WI38 (cell line): ENCODE data around the gene PTPRG.

ENCODE experiments used
- H3K4me3 ChIP-seq: 2 replicates; pipeline ENCODE4 v1.5.1; 2011; ENCODE audit warnings: low read depth, mild to moderate bottlenecking, control low read depth, low read length
- TF ChIP-seq, protein P1 (sequence below): IDR thresholded peaks from 2 replicates; pipeline ENCODE4 v1.5.1; 2012; ENCODE audit warnings: low read depth, mild to moderate bottlenecking, control low read depth, low read length

The PTPRG gene

DNA sequence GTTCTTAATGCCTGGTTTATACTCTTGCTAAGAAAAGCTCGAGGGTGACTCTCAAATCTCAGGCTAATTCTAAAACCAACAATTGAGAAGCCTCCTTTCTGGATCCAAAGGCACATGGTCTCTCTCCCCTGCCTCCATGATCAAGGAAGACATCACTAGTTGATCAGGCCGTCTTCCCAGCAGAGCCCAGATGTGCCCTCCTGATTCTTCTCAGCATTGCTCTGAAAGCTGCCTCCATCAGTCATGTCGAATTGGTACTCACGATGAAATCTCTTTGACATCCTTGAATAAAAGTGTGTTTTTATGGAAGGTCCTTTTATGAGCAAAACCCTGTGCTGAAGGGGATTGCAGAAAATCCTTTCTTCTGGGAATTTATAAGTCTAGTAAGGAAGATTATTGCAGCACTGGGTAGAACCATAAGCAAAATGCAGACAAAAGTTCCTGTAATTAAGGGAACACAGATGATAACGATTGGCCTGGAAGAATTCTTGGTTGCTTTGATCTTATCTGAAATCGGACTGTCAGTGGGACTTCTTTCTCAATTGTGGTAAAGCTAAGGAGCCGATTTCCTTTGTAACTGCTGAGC is 345.9 kb downstream of the PTPRG start:
- no peak overlapping the region for H3K4me3 ChIP-seq
- TF ChIP-seq, protein P1, sequence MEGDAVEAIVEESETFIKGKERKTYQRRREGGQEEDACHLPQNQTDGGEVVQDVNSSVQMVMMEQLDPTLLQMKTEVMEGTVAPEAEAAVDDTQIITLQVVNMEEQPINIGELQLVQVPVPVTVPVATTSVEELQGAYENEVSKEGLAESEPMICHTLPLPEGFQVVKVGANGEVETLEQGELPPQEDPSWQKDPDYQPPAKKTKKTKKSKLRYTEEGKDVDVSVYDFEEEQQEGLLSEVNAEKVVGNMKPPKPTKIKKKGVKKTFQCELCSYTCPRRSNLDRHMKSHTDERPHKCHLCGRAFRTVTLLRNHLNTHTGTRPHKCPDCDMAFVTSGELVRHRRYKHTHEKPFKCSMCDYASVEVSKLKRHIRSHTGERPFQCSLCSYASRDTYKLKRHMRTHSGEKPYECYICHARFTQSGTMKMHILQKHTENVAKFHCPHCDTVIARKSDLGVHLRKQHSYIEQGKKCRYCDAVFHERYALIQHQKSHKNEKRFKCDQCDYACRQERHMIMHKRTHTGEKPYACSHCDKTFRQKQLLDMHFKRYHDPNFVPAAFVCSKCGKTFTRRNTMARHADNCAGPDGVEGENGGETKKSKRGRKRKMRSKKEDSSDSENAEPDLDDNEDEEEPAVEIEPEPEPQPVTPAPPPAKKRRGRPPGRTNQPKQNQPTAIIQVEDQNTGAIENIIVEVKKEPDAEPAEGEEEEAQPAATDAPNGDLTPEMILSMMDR = no peak

DNA sequence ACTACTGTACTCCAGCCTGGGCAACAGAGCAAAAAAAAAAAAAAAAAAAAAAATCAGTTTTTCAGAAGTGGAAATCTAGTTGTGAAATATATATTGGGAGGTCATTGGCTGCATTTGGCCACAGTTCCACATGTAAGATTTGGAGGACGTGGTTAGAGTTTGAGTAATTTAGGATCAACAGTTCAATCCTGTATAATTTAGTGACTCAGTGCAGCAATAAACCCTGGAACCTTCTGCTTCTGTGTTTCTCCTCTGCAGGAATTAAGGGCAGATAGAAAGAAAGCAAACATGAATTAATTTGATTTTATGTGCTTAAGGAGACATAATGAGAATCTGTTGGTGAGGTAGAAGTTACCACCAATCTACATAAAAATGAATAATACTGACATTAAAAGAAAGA is 347.0 kb downstream of the PTPRG start:
- H3K4me3 ChIP-seq = no peak overlapping the region
- TF ChIP-seq, protein P1 = no peak

DNA sequence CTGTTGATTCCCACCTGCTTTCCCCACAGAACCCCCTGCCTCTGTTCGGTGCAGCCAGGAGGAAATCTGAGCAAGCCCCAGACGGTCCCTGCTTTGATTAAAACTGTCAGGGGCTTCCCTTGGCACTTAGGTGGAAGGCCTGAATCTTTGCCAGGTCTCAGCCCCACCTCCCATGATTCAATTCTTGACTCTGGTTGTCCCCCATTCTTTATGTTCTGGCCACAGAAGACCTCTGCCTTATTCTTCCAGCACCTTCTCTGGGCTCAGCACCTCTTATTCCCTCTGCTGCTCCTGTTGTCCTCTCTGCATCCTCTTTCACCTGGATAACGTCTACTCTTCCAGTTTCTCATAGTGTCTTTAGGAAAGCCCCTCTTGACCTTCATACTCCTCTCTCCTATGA is 349.4 kb downstream of the PTPRG start:
- no peak overlapping the region for H3K4me3 ChIP-seq
- TF ChIP-seq, protein P1 = no peak

DNA sequence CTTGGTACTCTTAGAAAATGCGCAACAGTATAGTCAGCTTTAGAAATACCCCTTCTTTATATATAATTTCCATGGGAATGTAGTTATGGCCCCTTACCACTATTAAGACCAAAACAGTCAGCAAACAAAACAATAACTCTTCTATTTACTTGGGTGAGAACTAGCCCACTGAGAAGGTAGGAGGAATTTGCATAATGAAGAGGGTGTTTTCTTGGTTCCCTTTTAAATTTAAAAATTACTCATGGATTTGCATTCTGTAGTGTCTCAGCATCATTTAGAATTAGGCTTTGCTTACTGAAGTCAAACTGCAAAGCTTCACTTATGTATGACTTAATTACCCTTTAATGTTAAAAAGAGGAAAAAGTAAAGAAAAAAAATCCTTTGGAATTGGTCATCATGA is 350.8 kb downstream of the PTPRG start:
- H3K4me3 ChIP-seq = no peak overlapping the region
- TF ChIP-seq, protein P1 = no peak

DNA sequence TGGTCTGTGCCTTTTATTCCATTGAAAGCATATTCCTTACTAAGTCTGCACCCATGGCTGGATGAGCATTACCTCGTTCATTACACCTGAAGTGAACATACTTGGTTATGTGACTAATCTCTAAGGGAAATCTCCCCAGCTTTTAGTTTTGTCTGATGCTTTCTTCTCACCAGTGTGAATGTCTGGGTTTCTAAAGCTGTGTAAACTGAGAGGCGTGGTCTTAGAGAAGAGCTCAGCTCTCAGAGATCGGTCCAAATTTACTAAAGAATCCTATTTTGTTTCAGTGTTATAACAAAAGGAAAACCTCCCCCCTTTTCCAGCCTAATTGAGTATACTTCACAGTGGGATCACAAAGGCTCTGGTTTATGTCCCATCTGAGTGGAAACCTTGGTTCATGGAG is 352.3 kb downstream of the PTPRG start:
- TF ChIP-seq, protein P1 = no peak
- H3K4me3 ChIP-seq = no peak overlapping the region

DNA sequence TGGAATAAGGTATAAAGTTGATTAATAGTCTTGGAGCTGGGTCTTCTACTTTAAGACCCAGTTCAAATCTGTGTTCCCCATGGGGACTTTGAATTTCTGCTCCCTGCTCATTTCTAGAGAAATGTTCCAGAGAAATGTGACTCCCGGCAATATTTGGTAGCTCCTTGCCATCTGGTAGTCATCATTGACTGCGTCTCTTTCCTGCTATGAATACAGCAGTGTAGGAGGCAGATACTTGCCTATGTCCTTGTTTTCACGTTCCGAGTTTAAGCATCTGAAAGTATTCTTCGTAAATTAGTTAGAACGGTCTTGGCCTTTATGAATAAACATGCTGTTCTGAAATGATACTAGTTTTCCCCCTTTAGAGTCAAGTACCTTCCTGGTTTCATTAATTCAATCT is 352.9 kb downstream of the PTPRG start:
- TF ChIP-seq, protein P1 = no peak
- H3K4me3 ChIP-seq = no peak overlapping the region

DNA sequence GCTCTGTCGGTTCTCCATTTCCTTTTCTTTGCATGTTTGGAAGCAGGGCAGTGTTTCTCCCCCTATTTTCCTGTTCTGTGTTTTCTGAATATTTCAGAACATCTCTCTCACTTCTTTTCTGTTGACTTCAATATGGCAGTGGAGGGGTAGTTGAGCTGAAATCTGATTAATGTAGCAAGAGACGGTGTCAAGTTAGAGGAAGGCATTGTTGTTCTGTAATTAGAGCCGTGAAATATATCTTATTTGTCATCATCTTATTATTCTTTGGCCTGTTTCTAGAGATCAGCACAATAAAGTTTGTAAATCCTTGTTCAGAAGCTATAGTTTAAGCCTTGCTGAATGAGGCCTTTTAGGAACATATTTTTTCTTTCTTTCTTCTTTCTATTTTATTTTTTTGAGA is 353.9 kb downstream of the PTPRG start:
- TF ChIP-seq, protein P1 = no peak
- H3K4me3 ChIP-seq = no peak overlapping the region
